Measurements from ENCODE around the gene EXD3.

EXD3 gene

GRCh38 chr9:137304383-137305059, 118.4 kb downstream of the EXD3 start:
- H3K9ac ChIP-seq (ENCODE audit: low read depth, low read length), result no peak overlapping the region
- no peak overlapping the region for H3K4me3 ChIP-seq (ENCODE audit: low read depth, low read length)
- H3K4me1 ChIP-seq (ENCODE audit: control insufficient read depth, insufficient read depth, low read length), result peaks cover 3% of the 10 kb centered on the region
- H3K27me3 ChIP-seq (ENCODE audit: control insufficient read depth, insufficient read depth, low read length), result peaks cover 5% of the 10 kb centered on the region
- no peaks in the 10 kb centered on the region for H3K36me3 ChIP-seq (ENCODE audit: control insufficient read depth, insufficient read depth, low read length)
- H3K9me3 ChIP-seq (ENCODE audit: control insufficient read depth, insufficient read depth, low read length), result no peaks in the 10 kb centered on the region

- no peak overlapping the region for H3K9ac ChIP-seq (ENCODE audit: low read depth, low read length)
- H3K4me3 ChIP-seq (ENCODE audit: low read depth, low read length), result no peak overlapping the region
Measured at GRCh38 chr9:137303893-137304382, 119.0 kb downstream of the EXD3 start.

DNA sequence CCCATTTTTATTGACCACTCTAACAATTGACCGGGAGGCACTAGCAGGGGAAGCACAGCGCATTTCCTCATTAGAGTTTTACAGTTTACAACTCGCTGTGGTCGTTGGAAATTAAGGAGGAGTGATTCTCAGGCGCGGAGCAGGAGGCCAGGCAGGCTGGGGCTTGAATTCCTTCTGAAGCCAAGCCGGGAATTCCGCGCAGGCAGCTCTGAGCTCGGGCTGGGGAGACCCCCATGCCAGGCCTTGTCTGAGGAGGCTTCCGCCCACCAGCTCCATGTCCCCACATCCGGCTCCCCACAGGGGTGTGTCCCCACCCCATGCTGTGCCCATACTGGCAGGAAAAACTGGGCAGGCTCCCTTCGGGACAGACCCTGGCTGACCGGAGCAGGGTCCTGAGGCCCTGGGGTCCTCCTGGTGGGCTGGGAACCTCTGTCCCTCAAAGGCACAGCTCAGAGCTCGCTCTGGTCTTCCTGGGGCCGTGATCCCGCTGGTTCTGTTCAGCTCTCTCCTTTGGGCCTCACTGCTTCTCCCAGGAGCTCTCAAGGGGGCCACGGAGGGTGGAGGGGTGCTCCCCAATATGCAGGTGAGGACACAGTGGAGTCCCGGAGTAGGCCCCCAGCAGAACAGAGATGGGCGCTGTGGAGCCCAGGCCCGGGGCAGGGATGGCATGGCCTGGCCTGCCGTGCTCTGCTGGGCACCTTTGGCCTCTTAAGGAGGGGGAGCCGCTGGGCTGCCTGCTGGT, 119.6 kb downstream of the EXD3 start:
- peaks cover 5% of the 10 kb centered on the region for H3K27me3 ChIP-seq (ENCODE audit: control insufficient read depth, insufficient read depth, low read length)
- peak overlapping the region; percentile 41 for H3K9ac ChIP-seq (ENCODE audit: low read depth, low read length)
- no peaks in the 10 kb centered on the region for H3K36me3 ChIP-seq (ENCODE audit: control insufficient read depth, insufficient read depth, low read length)
- H3K9me3 ChIP-seq (ENCODE audit: control insufficient read depth, insufficient read depth, low read length), result no peaks in the 10 kb centered on the region
- peaks cover 7% of the 10 kb centered on the region for H3K4me1 ChIP-seq (ENCODE audit: control insufficient read depth, insufficient read depth, low read length)
- peak overlapping the region; percentile 43 for H3K4me3 ChIP-seq (ENCODE audit: low read depth, low read length)

More at GRCh38 chr9:137303893-137304382, 119.0 kb downstream of the EXD3 start:
- H3K9me3 ChIP-seq (ENCODE audit: control insufficient read depth, insufficient read depth, low read length), result no peaks in the 10 kb centered on the region
- no peaks in the 10 kb centered on the region for H3K36me3 ChIP-seq (ENCODE audit: control insufficient read depth, insufficient read depth, low read length)
- H3K4me1 ChIP-seq (ENCODE audit: control insufficient read depth, insufficient read depth, low read length), result peaks cover 3% of the 10 kb centered on the region
- H3K27me3 ChIP-seq (ENCODE audit: control insufficient read depth, insufficient read depth, low read length), result peaks cover 5% of the 10 kb centered on the region

DNA sequence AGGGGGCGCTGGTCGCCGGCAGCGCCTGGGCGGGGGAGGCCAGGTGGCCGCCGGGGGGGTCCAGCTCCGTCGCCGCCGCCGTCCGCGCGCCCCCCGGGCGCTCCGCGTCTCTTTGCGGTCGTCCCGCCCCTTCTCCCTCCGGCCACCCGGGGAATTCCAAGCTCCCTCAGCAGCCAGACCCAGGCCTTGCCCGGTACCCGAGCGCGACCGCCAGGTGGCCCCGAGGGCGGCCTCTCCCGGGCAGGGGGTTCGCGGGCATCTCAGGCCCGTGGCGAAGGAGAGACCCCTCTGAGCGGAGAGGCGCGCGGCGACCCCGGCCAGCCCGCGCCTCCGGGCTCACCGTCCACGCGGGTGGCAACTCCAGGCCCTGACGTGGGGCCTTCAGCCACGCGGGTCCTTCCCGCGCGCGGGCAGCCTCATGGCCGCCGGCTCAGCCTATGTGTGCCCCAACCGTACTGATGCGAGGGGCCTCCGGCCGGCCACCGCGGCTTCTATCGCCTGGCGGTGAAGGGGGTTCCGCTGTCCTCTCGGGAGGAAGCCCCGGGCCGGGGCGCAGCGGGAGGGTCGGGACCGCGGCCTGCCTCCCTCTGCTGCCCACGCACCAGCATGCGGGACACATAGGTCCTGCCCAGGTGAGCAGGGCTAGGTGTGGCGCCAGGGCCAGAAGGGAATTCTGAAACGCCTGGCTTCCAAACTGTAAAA, 120.4 kb downstream of the EXD3 start:
- H3K27me3 ChIP-seq (ENCODE audit: control insufficient read depth, insufficient read depth, low read length), result peaks cover 5% of the 10 kb centered on the region
- no peaks in the 10 kb centered on the region for H3K36me3 ChIP-seq (ENCODE audit: control insufficient read depth, insufficient read depth, low read length)
- peak overlapping the region; percentile 43 for H3K4me3 ChIP-seq (ENCODE audit: low read depth, low read length)
- H3K4me1 ChIP-seq (ENCODE audit: control insufficient read depth, insufficient read depth, low read length), result peaks cover 12% of the 10 kb centered on the region
- no peak overlapping the region for H3K9ac ChIP-seq (ENCODE audit: low read depth, low read length)
- no peaks in the 10 kb centered on the region for H3K9me3 ChIP-seq (ENCODE audit: control insufficient read depth, insufficient read depth, low read length)

DNA sequence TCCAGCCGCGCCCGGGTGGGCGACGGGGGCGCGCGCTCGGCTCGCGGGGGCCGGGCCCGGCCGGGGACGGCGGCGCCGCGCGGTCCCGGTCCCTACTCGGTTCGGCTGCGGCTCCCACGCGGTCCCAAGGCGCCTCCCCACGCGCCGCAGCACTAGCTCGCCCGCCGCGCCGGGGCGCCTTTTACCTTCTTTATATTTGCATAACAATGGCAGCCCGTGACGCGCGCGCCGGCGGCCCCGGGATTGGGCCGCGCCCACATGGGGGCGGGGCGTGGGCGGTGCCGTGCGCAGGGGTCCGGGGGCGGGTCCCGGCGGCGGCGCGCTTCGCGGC, 120.9 kb downstream of the EXD3 start, which contains the start of gene NRARP:
Gene NRARP (minus strand): TSS at position 154 of the 331 bp plus-strand sequence. CDS start 343 bp downstream, outside the sequence.
- Histone ChIP-seq H3K36me3 (ENCODE audit: control insufficient read depth, insufficient read depth, low read length) (no peaks in the 10 kb centered on the region), H3K9me3 (ENCODE audit: control insufficient read depth, insufficient read depth, low read length) (no peaks in the 10 kb centered on the region), H3K9ac (ENCODE audit: low read depth, low read length) (peak within 1 kb of the TSS; percentile 70), H3K4me1 (ENCODE audit: control insufficient read depth, insufficient read depth, low read length) (peaks cover 12% of the 10 kb centered on the region), H3K27me3 (ENCODE audit: control insufficient read depth, insufficient read depth, low read length) (peaks cover 5% of the 10 kb centered on the region), H3K4me3 (ENCODE audit: low read depth, low read length) (peak within 1 kb of the TSS; percentile 88)

GRCh38 chr9:137301081-137301947, 121.6 kb downstream of the EXD3 start:
- H3K27me3 ChIP-seq (ENCODE audit: control insufficient read depth, insufficient read depth, low read length), result peaks cover 8% of the 10 kb centered on the region
- peaks cover 12% of the 10 kb centered on the region for H3K4me1 ChIP-seq (ENCODE audit: control insufficient read depth, insufficient read depth, low read length)
- peak overlapping the region; percentile 70 for H3K9ac ChIP-seq (ENCODE audit: low read depth, low read length)
- H3K9me3 ChIP-seq (ENCODE audit: control insufficient read depth, insufficient read depth, low read length), result no peaks in the 10 kb centered on the region
- H3K36me3 ChIP-seq (ENCODE audit: control insufficient read depth, insufficient read depth, low read length), result no peaks in the 10 kb centered on the region
- H3K4me3 ChIP-seq (ENCODE audit: low read depth, low read length), result peak overlapping the region; percentile 88

DNA sequence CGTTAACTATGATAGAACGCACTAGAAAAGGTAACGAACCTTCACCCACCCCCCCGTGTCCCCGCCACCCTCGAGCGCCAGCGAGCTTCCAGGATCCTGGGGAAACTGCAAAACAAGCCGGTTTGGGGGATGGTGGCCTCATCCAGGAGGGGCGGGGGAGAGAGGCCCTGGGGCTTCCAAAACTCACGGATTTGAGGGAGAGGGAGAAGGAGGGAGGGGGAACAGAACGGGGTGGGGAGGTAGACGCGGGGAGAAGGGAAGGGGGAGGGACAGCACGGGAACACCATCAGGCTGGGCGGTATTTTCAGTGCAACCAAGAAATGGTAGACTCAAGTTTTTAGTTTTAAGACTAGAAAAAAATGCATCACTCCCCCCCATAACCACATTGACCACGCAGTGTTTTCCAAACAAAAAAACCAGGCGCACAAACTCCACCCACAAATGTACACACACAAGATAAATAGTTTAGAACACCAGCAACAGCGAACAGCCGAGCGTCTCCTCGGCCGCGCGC, 122.3 kb downstream of the EXD3 start:
- H3K4me1 ChIP-seq (ENCODE audit: control insufficient read depth, insufficient read depth, low read length), result peaks cover 12% of the 10 kb centered on the region
- no peaks in the 10 kb centered on the region for H3K9me3 ChIP-seq (ENCODE audit: control insufficient read depth, insufficient read depth, low read length)
- peak overlapping the region; percentile 70 for H3K9ac ChIP-seq (ENCODE audit: low read depth, low read length)
- no peaks in the 10 kb centered on the region for H3K36me3 ChIP-seq (ENCODE audit: control insufficient read depth, insufficient read depth, low read length)
- peaks cover 8% of the 10 kb centered on the region for H3K27me3 ChIP-seq (ENCODE audit: control insufficient read depth, insufficient read depth, low read length)
- peak overlapping the region; percentile 88 for H3K4me3 ChIP-seq (ENCODE audit: low read depth, low read length)

- H3K9ac ChIP-seq (ENCODE audit: low read depth, low read length), result no peak overlapping the region
- H3K4me3 ChIP-seq (ENCODE audit: low read depth, low read length), result peak overlapping the region; percentile 88
- H3K27me3 ChIP-seq (ENCODE audit: control insufficient read depth, insufficient read depth, low read length), result peaks cover 10% of the 10 kb centered on the region
- no peaks in the 10 kb centered on the region for H3K9me3 ChIP-seq (ENCODE audit: control insufficient read depth, insufficient read depth, low read length)
- H3K4me1 ChIP-seq (ENCODE audit: control insufficient read depth, insufficient read depth, low read length), result peaks cover 12% of the 10 kb centered on the region
- no peaks in the 10 kb centered on the region for H3K36me3 ChIP-seq (ENCODE audit: control insufficient read depth, insufficient read depth, low read length)
Measured at GRCh38 chr9:137299938-137300337, 123.0 kb downstream of the EXD3 start.

DNA sequence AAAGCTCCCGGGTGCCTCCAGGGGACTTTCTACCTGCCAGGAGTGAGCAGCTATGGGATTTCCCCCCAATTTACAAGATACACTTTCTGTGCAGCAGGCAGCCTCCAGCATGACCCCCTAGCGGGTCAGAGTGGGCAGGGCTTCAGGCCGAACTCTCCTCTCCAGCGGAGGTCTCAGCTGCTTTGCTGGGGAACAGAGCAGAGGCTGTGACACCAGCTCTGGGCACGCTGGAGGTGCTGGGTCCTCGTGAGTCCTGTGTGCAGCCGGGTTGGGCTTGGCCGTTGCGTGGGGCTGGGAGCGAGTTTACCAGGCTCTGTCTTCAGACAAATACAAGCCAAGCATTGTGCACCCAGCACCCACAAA, 123.8 kb downstream of the EXD3 start:
- H3K4me3 ChIP-seq (ENCODE audit: low read depth, low read length), result peak overlapping the region; percentile 88

DNA sequence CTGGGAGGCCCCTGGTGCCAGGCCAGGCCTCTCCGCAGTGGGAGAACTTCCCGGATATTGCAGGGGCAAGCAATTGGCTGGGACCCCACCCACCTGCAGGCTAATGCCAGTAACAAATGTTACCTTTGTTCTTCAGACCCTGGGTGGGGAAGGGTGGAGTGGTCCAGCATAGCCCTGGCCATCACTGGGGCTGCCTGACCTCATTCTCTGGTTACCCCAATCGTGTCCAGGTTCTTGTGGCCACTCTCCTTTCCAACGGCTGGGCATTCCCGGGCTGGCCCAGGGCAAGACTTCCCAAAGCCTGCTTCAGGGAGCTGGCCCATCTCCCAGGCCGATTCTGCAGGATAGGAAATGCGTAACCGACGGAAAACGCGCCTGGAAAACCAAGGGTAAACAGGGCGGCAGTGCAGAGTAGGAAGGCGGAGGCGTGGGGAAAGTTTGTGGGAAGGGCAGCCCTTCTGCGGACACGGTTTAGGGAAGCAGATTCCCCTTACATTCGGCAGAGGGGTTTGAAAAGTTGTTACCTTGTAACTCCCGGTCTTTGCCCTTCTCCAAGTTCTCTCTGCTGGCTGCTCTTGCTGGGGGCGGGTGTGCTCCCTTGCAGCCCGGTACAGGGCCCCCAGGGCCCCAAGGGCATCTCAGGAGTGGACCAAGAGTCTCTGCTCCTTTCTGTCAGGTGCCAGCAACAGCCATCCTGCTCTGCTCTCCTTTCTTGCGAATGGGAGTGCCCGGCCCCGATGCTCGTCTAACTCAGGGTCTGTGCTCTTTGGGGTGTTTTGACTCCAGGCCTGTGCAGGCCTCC, 124.4 kb downstream of the EXD3 start:
- H3K4me1 ChIP-seq (ENCODE audit: control insufficient read depth, insufficient read depth, low read length), result peaks cover 12% of the 10 kb centered on the region

More for the DNA sequence above, 123.8 kb downstream of the EXD3 start:
- no peak overlapping the region for H3K9ac ChIP-seq (ENCODE audit: low read depth, low read length)
- H3K27me3 ChIP-seq (ENCODE audit: control insufficient read depth, insufficient read depth, low read length), result peaks cover 12% of the 10 kb centered on the region
- H3K4me1 ChIP-seq (ENCODE audit: control insufficient read depth, insufficient read depth, low read length), result peaks cover 12% of the 10 kb centered on the region
- no peaks in the 10 kb centered on the region for H3K9me3 ChIP-seq (ENCODE audit: control insufficient read depth, insufficient read depth, low read length)
- no peaks in the 10 kb centered on the region for H3K36me3 ChIP-seq (ENCODE audit: control insufficient read depth, insufficient read depth, low read length)

More for the DNA sequence above, 124.4 kb downstream of the EXD3 start:
- Histone ChIP-seq H3K9ac (ENCODE audit: low read depth, low read length) (peak overlapping the region; percentile 41), H3K36me3 (ENCODE audit: control insufficient read depth, insufficient read depth, low read length) (no peaks in the 10 kb centered on the region), H3K27me3 (ENCODE audit: control insufficient read depth, insufficient read depth, low read length) (peaks cover 11% of the 10 kb centered on the region), H3K9me3 (ENCODE audit: control insufficient read depth, insufficient read depth, low read length) (no peaks in the 10 kb centered on the region), H3K4me3 (ENCODE audit: low read depth, low read length) (peak overlapping the region; percentile 88)

All from iPS-15b (cell line).